ENCODE results near the gene STK25. TPM values are rescaled to one million over a fixed set of nuclear protein-coding genes. Genes with fewer than 3 reads are reported as not detected.

STK25 gene
- total and polyA plus RNA-seq, 10 donors = 127 to 254 (median 172) TPM

DNA sequence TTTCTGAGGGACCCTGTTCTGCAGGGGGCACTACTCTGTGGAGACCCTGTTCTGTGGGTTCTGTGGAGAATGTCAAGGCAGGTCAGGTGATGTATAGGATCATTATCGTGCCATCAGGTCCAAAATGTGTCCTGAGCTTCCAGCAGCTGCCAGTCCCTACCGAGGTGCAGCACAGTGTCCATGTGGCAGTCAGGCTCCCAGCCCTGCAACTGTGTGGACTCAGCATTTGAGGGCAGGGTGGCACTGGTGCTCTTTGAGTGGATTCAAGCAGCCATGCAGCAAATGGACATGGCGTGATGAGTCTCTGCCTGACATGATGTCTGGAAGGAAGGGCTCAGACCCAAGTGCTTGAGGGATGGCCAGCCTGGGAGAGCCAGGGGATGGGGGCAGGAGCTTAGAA lies 35.0 kb downstream of the STK25 start:
- Histone ChIP-seq H3K9me3 (no peaks in the 10 kb centered on the region), H3K4me1 (no peaks in the 10 kb centered on the region), H3K27ac (no peak overlapping the region), H3K27me3 (replicated peaks in 1 of 7) (no peaks in the 10 kb centered on the region), H3K36me3 (peaks cover 0 to 48% (median 11%) of the 10 kb centered on the region in 6 donors), H3K4me3 (no peak overlapping the region)
- no peak for TF ChIP-seq POLR2AphosphoS5 (IDR thresholded peaks at IDR 0.05)
- TF ChIP-seq POLR2A (IDR thresholded peaks at IDR 0.05) = no peak
- TF ChIP-seq, protein P1, sequence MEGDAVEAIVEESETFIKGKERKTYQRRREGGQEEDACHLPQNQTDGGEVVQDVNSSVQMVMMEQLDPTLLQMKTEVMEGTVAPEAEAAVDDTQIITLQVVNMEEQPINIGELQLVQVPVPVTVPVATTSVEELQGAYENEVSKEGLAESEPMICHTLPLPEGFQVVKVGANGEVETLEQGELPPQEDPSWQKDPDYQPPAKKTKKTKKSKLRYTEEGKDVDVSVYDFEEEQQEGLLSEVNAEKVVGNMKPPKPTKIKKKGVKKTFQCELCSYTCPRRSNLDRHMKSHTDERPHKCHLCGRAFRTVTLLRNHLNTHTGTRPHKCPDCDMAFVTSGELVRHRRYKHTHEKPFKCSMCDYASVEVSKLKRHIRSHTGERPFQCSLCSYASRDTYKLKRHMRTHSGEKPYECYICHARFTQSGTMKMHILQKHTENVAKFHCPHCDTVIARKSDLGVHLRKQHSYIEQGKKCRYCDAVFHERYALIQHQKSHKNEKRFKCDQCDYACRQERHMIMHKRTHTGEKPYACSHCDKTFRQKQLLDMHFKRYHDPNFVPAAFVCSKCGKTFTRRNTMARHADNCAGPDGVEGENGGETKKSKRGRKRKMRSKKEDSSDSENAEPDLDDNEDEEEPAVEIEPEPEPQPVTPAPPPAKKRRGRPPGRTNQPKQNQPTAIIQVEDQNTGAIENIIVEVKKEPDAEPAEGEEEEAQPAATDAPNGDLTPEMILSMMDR (IDR thresholded peaks at IDR 0.05 in 8 of 11, conservative IDR thresholded peaks at IDR 0.05 in 3 of 11) = no peak
- intact Hi-C loops (cut with DNase I; ENCODE audit: low total_unique reads) = no loop called here
- 90 to 95% (median 93%) methylated on average over 3 of the region's 3 CpGs; no CpG with 5 or more reads in 1 of the 5 donors for WGBS, 5 donors
- DNase-seq = peak; percentile 24

DNA sequence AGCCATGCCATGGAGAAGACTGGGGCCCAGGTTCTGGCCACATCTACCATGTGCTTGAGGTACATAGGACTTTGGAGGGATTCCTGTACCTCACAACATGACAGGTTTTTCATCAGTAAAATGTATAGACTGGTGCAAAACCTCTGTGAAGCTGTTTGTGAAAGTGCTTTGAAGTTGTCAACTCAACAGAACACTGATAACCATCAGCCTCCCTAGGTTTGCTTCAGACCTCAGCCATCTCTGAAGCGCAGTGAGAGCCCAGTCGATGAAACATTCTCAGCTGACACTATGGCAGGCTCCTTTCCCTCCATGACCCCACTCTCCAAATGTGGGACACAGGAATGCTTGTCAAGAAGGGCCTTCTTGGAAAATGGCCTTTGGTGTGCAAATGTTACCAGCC lies 38.6 kb downstream of the STK25 start:
- H3K27ac ChIP-seq = no peak overlapping the region
- no peak overlapping the region for H3K4me3 ChIP-seq
- no peaks in the 10 kb centered on the region for H3K9me3 ChIP-seq
- intact Hi-C loops (cut with DNase I; ENCODE audit: low total_unique reads) = no loop called here
- TF ChIP-seq POLR2A (IDR thresholded peaks at IDR 0.05) (no peak), POLR2AphosphoS5 (IDR thresholded peaks at IDR 0.05) (no peak)
- TF ChIP-seq, protein P1 (IDR thresholded peaks at IDR 0.05 in 8 of 11, conservative IDR thresholded peaks at IDR 0.05 in 3 of 11) = no peak
- no peak for DNase-seq
- 70 to 93% (median 78%) methylated on average over 2 of the region's 2 CpGs for WGBS, 5 donors
- no peaks in the 10 kb centered on the region for H3K27me3 ChIP-seq (replicated peaks in 1 of 7)
- peaks cover 0 to 37% (median 7%) of the 10 kb centered on the region in 6 donors for H3K36me3 ChIP-seq
- H3K4me1 ChIP-seq = no peaks in the 10 kb centered on the region

DNA sequence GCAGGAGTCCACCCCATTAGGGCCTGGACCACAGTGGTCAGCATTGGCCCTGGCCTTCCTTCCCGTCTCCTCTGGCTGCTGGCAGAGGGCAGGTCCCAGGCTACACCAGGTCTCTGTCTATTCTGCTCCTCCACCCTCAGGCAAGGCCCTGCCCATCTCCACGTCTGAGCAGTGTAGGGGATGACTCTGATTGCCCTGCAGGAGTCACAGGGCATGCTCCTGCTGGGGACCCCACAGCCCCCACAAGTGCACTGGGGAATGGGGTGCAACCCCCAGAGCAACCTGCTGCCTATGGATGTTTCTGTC lies 40.0 kb downstream of the STK25 start:
- Histone ChIP-seq H3K27me3 (replicated peaks in 1 of 7) (no peaks in the 10 kb centered on the region), H3K4me1 (no peaks in the 10 kb centered on the region), H3K36me3 (peaks cover 0 to 47% (median 7%) of the 10 kb centered on the region in 6 donors), H3K9me3 (no peaks in the 10 kb centered on the region), H3K27ac (no peak overlapping the region), H3K4me3 (no peak overlapping the region)
- intact Hi-C loops (cut with DNase I; ENCODE audit: low total_unique reads) = no loop called here
- WGBS, 5 donors = 76 to 94% (median 81%) methylated on average over 2 of the region's 2 CpGs; no CpG with 5 or more reads in 2 of the 5 donors
- TF ChIP-seq, protein P1 (IDR thresholded peaks at IDR 0.05 in 8 of 11, conservative IDR thresholded peaks at IDR 0.05 in 3 of 11) = no peak
- no peak for TF ChIP-seq POLR2AphosphoS5 (IDR thresholded peaks at IDR 0.05)
- TF ChIP-seq POLR2A (IDR thresholded peaks at IDR 0.05) = no peak
- DNase-seq = no peak

DNA sequence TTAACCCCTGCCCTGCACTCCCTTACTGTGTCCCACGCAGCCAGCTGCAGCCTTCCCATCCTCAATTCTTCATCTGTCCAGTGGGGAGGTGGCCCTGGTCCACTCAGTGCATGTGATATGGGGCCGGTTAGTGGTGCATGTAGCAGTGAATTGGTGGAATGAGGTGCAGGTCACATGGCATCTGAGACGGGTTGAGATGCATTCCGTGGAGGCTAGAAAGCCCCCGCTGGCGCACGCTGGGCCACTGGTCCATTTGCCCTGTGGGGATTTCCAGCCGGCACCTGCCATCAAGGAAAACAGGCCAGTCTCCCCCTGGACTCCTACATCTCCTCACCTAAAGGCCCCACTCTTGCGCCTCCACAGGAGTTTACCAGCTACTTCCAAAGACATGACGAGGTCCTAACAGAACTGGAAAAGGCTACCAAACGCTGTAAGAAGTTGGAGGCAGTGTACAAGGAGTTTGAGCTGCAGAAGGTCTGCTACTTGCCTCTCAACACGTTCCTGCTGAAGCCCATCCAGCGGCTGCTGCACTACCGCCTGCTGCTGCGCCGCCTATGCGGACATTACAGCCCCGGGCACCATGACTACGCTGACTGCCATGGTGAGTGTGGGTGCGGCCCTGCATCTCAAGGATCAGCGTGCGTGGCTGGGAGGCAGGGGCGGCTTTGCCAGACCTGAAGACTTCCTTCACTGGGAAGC lies 40.5 kb downstream of the STK25 start:
- DNase-seq = no peak
- Histone ChIP-seq H3K27me3 (replicated peaks in 1 of 7) (no peaks in the 10 kb centered on the region), H3K4me3 (no peak overlapping the region), H3K9me3 (no peaks in the 10 kb centered on the region), H3K27ac (no peak overlapping the region), H3K4me1 (no peaks in the 10 kb centered on the region), H3K36me3 (peaks cover 0 to 52% (median 9%) of the 10 kb centered on the region in 6 donors)
- intact Hi-C loops (cut with DNase I; ENCODE audit: low total_unique reads) = no loop called here
- 90 to 97% (median 95%) methylated on average over 22 to 23 of the region's 23 CpGs for WGBS, 5 donors
- TF ChIP-seq POLR2AphosphoS5 (IDR thresholded peaks at IDR 0.05) = peak in 1 of 3 donors; percentile 11
- TF ChIP-seq, protein P1 (IDR thresholded peaks at IDR 0.05 in 8 of 11, conservative IDR thresholded peaks at IDR 0.05 in 3 of 11) = no peak
